B cell (primary cell): Measurements from ENCODE around the gene NAA15. TPM values are rescaled to one million over a fixed set of nuclear protein-coding genes. Genes with fewer than 3 reads are reported as not detected.

ENCODE experiments used
- ATAC-seq: fragments of 200-7000 bp; cut with Tn5 transposase; one replicate; pipeline ENCODE4 v1.10.0; 2021; ENCODE audit warnings: low read depth, mild to moderate bottlenecking, moderate number of reproducible peaks, moderate library complexity
- CTCF ChIA-PET: fragments of 350-600 bp; sonication (Branson Sonifier 250); formaldehyde crosslinking; loops from one replicate; lab custom pipeline; 2021; ENCODE audit warnings: antibody characterized with exemption, inconsistent platforms; lab: Charles Lee
- POLR2A ChIA-PET: fragments of 350-600 bp; sonication (Branson Sonifier 250); formaldehyde crosslinking; loops from one replicate; lab custom pipeline; 2021; ENCODE audit warnings: antibody characterized with exemption; lab: Charles Lee
- DNase-seq: peaks from one replicate; pipeline ENCODE4 v3.0.0; 2013
- H2AFZ ChIP-seq: 2 replicates; pipeline ENCODE4 v1.6.1; 2012; ENCODE audit warnings: mild to moderate bottlenecking, low read depth, low read length; ENCODE audit not compliant: insufficient read depth, poor library complexity, severe bottlenecking
- H3K27ac ChIP-seq, 2 donors: 1 replicate in 1 of 2; 2 replicates in 1 of 2; pipeline ENCODE4 v1.5.1; 2012 to 2013; ENCODE audit warnings: low read length in 2 of 2, mild to moderate bottlenecking in 2 of 2, moderate library complexity in 1 of 2
- H3K27me3 ChIP-seq, 4 experiments: fragments of 200-600 bp in 1 of 4; sonication (generic) in 1 of 4; replicated peaks in 1 of 4; 1 replicate in 2 of 4; 2 replicates in 2 of 4; pipeline versions ENCODE4 v1.6.1 to v1.7.0; 2013 to 2016; ENCODE audit warnings: low read length in 3 of 4, mild to moderate bottlenecking in 2 of 4, mixed read lengths in 1 of 4, moderate library complexity in 1 of 4; ENCODE audit not compliant: insufficient read depth in 4 of 4, control insufficient read depth in 3 of 4; ENCODE audit errors: control extremely low read depth in 1 of 4
- H3K36me3 ChIP-seq, 2 experiments: replicated peaks in 1 of 2; 1 replicate in 1 of 2; 2 replicates in 1 of 2; pipeline versions ENCODE4 v1.6.1 to v1.7.1; 2013; ENCODE audit warnings: low read length in 1 of 2; ENCODE audit not compliant: insufficient read depth in 2 of 2, control insufficient read depth in 1 of 2; ENCODE audit errors: control extremely low read depth in 1 of 2, extremely low read depth in 1 of 2
- H3K4me1 ChIP-seq, 2 donors: fragments of 200-600 bp in 1 of 2; sonication (generic) in 1 of 2; 1 replicate in 1 of 2; 2 replicates in 1 of 2; pipeline versions ENCODE4 v1.5.1 to v1.6.1; 2013 to 2017; ENCODE audit warnings: low read length in 2 of 2; ENCODE audit not compliant: control insufficient read depth in 2 of 2, insufficient read depth in 2 of 2
- H3K4me2 ChIP-seq: replicated peaks from 2 replicates; pipeline ENCODE3; 2012; ENCODE audit warnings: mild to moderate bottlenecking, low read depth, low read length; ENCODE audit not compliant: poor library complexity, severe bottlenecking
- H3K4me3 ChIP-seq, 5 experiments: fragments of 200-600 bp in 1 of 5; sonication (generic) in 1 of 5; 1 replicate in 3 of 5; 2 replicates in 2 of 5; pipeline versions ENCODE4 v1.5.1 to v1.7.0; 2011 to 2016; ENCODE audit warnings: low read length in 4 of 5, mild to moderate bottlenecking in 4 of 5, low read depth in 2 of 5, control low read depth in 1 of 5, moderate library complexity in 1 of 5; ENCODE audit not compliant: insufficient read depth in 1 of 5; ENCODE audit errors: control extremely low read depth in 1 of 5, extremely low read depth in 1 of 5
- H3K79me2 ChIP-seq: fragments of 200-600 bp; sonication (generic); one replicate; pipeline ENCODE4 v1.6.0; 2016; ENCODE audit warnings: low read length; ENCODE audit not compliant: control insufficient read depth, insufficient read depth
- H3K9ac ChIP-seq: fragments of 200-600 bp; sonication (generic); 2 replicates; pipeline ENCODE4 v1.6.1; 2017; ENCODE audit warnings: mild to moderate bottlenecking, low read length, moderate library complexity
- H3K9me3 ChIP-seq, 3 donors: one replicate each; pipeline versions ENCODE4 v1.6.1 to v1.7.1; 2013; ENCODE audit warnings: low read length in 2 of 3; ENCODE audit not compliant: control insufficient read depth in 2 of 3, insufficient read depth in 1 of 3; ENCODE audit errors: control extremely low read depth in 1 of 3
- H4K20me1 ChIP-seq: 2 replicates; pipeline ENCODE4 v1.6.0; 2012; ENCODE audit warnings: mild to moderate bottlenecking, low read length; ENCODE audit not compliant: insufficient read depth, control insufficient read depth, poor library complexity, severe bottlenecking
- H3K27ac Mint-ChIP-seq: one replicate; pipeline ENCODE4 v1.8.0; 2021; ENCODE audit warnings: mixed read lengths
- H3K27me3 Mint-ChIP-seq: one replicate; pipeline ENCODE4 v1.8.0; 2021; ENCODE audit warnings: mixed read lengths
- H3K4me1 Mint-ChIP-seq: one replicate; pipeline ENCODE4 v1.8.0; 2021; ENCODE audit warnings: mixed read lengths
- H3K4me3 Mint-ChIP-seq: one replicate; pipeline ENCODE4 v1.8.0; 2021; ENCODE audit warnings: mixed read lengths
- H3K9me3 Mint-ChIP-seq: one replicate; pipeline ENCODE4 v1.8.0; 2022; ENCODE audit warnings: mixed read lengths; ENCODE audit not compliant: insufficient read depth
- EZH2 ChIP-seq: IDR thresholded peaks from 2 replicates; pipeline ENCODE4 v1.6.1; 2012; ENCODE audit warnings: borderline replicate concordance, low read depth, mild to moderate bottlenecking, moderate library complexity, low read length; ENCODE audit not compliant: insufficient read depth, poor library complexity, severe bottlenecking
- WGBS: methylation state at CpG from one replicate; pipeline ENCODE4 v1.1.5; 2013; ENCODE audit warnings: missing lambda C conversion rate; ENCODE audit not compliant: insufficient coverage; 5-methylcytosine and 5-hydroxymethylcytosine counted together
- intact Hi-C: fragments of 100-400 bp; cut with micrococcal nuclease; formaldehyde crosslinking; loops from one replicate; pipeline ENCODE4 v1.10.0; 2022
- polyA plus RNA-seq: library from polyadenylated mRNA; depleted of rRNA; stranded (reverse); fragments of >200 nt; gene quantifications from 2 replicates; pipeline ENCODE4 v1.2.3, GENCODE V29; 2012
- total RNA-seq, 2 donors: library from RNA; stranded (reverse); fragments of 120-200 nt in 1 of 2; gene quantifications; 1 replicate in 1 of 2; 2 replicates in 1 of 2; pipeline versions ENCODE4 v1.2.3 to v1.2.4, GENCODE V29; 2013 to 2022
- TF ChIP-seq, protein P1 (sequence below): fragments of 200-600 bp; IDR thresholded peaks from one replicate; pipeline ENCODE4 v1.8.0; 2022; ENCODE audit warnings: antibody characterized with exemption, mild to moderate bottlenecking

Gene NAA15
- total and polyA plus RNA-seq, 2 donors (not counting 1 experiment from before 2014, with no cell fraction given): 10.0 to 56.7 TPM

DNA sequence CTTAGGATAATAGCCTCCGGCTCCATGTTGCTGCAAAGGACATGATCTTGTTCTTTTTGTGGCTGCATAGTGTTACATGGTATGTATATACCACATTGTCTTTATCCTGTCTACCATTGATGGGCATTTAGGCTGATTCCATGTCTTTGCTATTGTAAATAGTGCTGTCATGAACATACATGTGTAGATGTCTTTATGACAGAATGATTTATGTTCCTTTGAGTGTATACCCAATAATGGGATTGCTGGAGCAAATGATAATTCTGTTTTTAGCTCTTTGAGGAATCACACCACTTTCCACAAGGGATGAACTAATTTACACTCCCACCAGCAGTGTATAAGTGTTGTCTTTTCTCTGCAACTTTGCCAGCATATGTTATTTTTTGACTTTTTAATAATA, 157.2 kb downstream of the NAA15 start:
- ChIA-PET POLR2A (no interaction called here), CTCF (interaction anchor here (0.5 kb wide), 1 partner anchor 39 kb away, joined by 3 read pairs; no protein-coding TSS in a partner anchor)
- peaks cover 0 to 11% of the 10 kb centered on the region in 2 experiments for H3K36me3 ChIP-seq
- peaks cover 58% of the 10 kb centered on the region for H4K20me1 ChIP-seq
- H3K27me3 ChIP-seq: no peaks in the 10 kb centered on the region
- H3K9ac ChIP-seq: no peak overlapping the region
- H3K4me1 ChIP-seq: peaks cover 18 to 31% of the 10 kb centered on the region in 2 donors
- DNase-seq: no peak
- Mint-ChIP-seq H3K27me3 (no peaks in the 10 kb centered on the region), H3K4me1 (peaks cover 54% of the 10 kb centered on the region), H3K4me3 (no peak overlapping the region), H3K27ac (no peak overlapping the region), H3K9me3 (no peaks in the 10 kb centered on the region)
- H3K4me3 ChIP-seq: no peak overlapping the region
- H2AFZ ChIP-seq: no peak overlapping the region
- no peak for ATAC-seq
- intact Hi-C loops: no loop called here
- no peak for TF ChIP-seq EZH2
- TF ChIP-seq, protein P1, sequence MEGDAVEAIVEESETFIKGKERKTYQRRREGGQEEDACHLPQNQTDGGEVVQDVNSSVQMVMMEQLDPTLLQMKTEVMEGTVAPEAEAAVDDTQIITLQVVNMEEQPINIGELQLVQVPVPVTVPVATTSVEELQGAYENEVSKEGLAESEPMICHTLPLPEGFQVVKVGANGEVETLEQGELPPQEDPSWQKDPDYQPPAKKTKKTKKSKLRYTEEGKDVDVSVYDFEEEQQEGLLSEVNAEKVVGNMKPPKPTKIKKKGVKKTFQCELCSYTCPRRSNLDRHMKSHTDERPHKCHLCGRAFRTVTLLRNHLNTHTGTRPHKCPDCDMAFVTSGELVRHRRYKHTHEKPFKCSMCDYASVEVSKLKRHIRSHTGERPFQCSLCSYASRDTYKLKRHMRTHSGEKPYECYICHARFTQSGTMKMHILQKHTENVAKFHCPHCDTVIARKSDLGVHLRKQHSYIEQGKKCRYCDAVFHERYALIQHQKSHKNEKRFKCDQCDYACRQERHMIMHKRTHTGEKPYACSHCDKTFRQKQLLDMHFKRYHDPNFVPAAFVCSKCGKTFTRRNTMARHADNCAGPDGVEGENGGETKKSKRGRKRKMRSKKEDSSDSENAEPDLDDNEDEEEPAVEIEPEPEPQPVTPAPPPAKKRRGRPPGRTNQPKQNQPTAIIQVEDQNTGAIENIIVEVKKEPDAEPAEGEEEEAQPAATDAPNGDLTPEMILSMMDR: no peak
- H3K27ac ChIP-seq: no peak overlapping the region
- peaks cover 94% of the 10 kb centered on the region for H3K79me2 ChIP-seq
- WGBS: no CpG with 5 or more reads among the region's 1 CpG
- H3K4me2 ChIP-seq: no peak overlapping the region
- H3K9me3 ChIP-seq: no peaks in the 10 kb centered on the region

DNA sequence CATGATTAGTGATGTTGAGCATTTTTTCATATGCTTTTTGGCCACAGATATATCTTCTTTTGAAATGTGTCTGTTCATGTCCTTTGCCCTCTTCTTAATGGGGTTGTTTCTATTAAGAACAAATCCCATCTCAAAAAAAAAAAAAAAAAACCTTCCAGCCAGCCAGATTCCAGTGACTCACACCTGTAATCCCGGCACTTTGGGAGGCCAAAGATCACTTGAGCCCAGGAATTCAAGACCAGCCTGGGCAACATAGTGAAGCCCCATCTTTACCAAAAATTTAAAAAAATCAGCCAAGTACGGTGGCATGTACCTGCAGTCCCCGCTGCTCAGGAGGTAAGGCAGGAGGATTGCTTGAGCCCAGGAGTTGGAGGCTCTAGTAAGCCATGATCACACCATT, 157.7 kb downstream of the NAA15 start:
- no peak for DNase-seq
- ChIA-PET POLR2A (no interaction called here), CTCF (interaction anchor here (0.5 kb wide), 1 partner anchor 39 kb away, joined by 3 read pairs; no protein-coding TSS in a partner anchor)
- no peak for TF ChIP-seq EZH2
- TF ChIP-seq, protein P1: no peak
- Histone ChIP-seq H2AFZ (no peak overlapping the region), H3K27me3 (no peaks in the 10 kb centered on the region), H3K4me2 (no peak overlapping the region), H3K79me2 (peaks cover 98% of the 10 kb centered on the region), H3K9ac (no peak overlapping the region), H3K27ac (no peak overlapping the region), H3K4me1 (peaks cover 18 to 31% of the 10 kb centered on the region in 2 donors), H3K4me3 (no peak overlapping the region), H3K36me3 (peaks cover 0 to 11% of the 10 kb centered on the region in 2 experiments), H3K9me3 (no peaks in the 10 kb centered on the region), H4K20me1 (peaks cover 63% of the 10 kb centered on the region)
- no peak for ATAC-seq
- Mint-ChIP-seq H3K27ac (no peak overlapping the region), H3K4me3 (no peak overlapping the region), H3K27me3 (no peaks in the 10 kb centered on the region), H3K9me3 (no peaks in the 10 kb centered on the region), H3K4me1 (peaks cover 54% of the 10 kb centered on the region)
- intact Hi-C loops: no loop called here
- WGBS: 100% methylated on average over 2 of the region's 3 CpGs
